GM21381 (cell line): ENCODE measurements around the gene LRRC75B.
"Not testable (repeated sequence)": the region's sequence is repeated elsewhere in the genome, so short reads cannot be mapped to it uniquely, and the experiment has no call there.

Source experiments
- ATAC-seq: cut with Tn5 transposase; IDR thresholded peaks from one replicate; pipeline ENCODE4 v1.9.1; 2021; ENCODE audit warnings: mild to moderate bottlenecking, moderate library complexity; ENCODE audit not compliant: unreplicated experiment

LRRC75B gene

DNA sequence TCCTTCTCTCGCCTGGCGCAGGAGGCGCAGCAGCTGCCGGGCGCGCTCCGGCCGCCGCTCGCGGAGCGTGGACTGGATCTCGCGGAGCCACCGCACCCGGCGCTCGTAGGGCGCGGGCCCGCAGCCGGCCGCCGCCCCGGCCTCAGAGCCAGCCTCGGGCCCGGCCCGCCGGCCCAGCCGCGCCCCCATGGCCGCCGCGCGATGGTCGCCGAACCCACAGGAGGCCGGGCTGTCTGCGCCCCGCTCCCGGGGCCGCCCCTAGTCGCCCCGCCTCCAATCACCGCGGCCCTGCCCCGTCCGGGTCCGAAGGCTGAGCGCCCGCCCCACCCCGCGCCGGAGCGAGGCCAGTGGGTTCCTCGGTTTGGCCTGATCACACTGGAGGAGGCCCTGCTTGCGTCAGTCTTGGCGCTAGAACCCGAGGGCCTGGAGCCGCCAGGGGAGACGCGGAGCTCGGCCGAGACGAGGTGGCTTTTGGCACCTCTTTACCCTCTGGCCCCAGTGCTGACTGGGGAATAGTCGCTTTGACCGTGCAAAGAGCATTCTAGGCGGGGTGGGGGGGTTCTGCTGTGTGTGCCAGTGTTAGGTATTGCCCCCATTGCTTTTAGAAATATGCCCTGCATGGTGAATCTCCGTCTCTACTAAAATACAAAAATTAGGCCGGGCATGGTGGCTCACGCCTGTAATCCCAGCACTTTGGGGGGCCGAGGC is at the start of gene LRRC75B:
Gene LRRC75B (minus strand): TSS at position 223 of the 708 bp plus-strand sequence. CDS start 34 bp downstream, at position 189.
- no peak for ATAC-seq

DNA sequence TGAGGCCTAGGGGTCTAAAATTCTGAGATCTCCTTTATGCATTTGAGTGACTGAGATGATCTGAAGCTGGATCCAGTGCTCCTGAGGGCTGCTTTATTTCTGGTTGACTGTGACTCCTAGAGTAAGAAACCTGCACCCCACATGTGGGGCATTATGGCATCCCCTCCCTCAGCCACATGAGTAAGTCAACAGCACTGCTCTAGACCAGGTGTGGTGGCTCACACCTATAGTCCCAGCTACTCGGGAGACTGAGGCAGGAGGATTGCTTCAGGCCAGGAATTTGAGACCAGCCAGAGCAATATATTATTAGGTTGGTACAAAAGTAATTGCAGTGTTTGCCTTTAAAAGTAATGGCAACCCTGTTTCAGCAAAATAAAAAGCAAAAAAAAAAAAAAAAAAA is 49.4 kb upstream of the LRRC75B start:
- not testable (repeated sequence) for ATAC-seq

DNA sequence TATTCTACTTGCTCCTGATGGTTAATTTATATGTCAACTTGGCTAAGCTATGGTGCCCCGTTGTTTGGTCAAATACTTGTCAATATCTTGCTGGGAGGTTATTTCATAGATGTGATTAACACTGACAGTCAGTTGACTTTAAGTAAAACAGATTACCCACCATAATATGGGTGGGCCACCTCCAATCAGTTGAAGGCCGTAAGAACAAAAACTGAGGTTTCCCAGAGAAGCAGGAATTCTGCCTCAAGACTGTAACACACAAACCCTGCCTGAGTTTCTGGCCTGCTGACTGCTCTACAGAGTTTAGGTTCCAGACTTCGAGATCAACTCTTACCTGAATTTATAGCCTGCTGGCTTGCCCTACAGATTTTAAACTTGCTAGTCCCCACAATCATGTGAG is 43.6 kb upstream of the LRRC75B start:
- ATAC-seq, result not testable (repeated sequence)

DNA sequence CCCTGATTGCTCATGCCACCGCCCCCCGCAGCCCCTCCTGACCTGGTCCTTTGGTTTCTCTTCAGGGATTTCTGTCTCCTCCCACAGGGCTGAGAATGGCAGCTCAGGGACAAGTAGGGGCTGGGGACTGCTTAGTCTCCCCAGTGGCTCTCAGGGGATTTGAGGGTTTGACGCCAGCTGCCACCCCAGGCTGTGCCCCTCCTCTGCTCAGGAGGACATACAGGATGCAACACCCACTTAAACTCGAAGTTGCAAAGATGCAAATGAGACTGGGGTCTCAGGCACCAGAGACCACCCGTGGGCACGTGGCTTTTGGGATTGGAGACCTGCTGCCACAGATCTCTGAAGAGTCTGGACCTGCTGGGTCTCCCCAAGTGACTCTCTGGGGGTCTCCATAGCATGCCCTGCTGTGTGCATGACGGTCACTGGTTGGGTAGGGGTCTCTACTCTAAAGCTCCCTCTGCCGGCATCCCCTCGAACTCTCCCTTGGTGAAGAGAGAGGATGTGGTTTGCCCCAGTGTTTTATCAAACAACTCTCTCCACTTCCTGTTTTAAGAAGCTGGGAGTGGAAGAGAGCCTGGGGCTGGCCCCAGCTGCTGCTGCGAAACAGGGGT is 42.0 kb upstream of the LRRC75B start:
- not testable (repeated sequence) for ATAC-seq

GRCh38 chr22:24633231-24634023 is 40.6 kb upstream of the LRRC75B start:
- not testable (repeated sequence) for ATAC-seq

GRCh38 chr22:24632642-24633041 is 39.8 kb upstream of the LRRC75B start:
- not testable (repeated sequence) for ATAC-seq

DNA sequence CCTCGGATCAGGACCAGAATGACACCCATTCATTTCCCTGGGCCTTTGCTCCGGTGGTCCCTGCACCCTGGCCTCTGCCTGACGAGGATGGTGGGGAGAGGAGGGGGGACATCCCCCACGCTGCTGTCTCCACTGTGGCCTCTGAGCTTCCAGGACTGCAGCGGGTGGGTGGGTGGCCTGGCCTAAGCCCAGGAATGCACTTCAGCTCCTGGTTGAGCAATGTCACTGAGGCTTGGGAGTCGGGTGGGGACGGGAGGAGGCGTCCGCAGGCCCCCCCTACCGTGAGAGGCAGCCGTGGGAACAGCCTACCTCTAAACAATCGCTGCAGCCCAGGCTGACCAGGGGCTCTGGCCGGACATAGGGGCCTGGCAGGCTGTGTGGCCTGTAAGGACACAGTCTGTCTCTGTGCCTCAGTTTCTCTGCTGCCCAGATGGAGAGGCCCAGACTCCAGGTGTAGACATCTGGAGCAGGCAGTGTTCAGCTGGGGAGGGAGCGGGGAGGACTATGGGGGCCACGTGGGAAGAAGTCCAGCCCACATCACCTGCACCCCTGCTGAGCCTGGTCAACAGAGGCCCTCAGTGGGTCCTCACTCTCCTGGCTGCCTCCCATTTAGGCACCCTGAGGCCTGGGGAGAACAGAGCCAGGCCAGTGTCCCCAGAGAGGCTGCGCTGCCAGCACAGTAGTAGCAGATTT is 38.7 kb upstream of the LRRC75B start:
- ATAC-seq, result not testable (repeated sequence)

DNA sequence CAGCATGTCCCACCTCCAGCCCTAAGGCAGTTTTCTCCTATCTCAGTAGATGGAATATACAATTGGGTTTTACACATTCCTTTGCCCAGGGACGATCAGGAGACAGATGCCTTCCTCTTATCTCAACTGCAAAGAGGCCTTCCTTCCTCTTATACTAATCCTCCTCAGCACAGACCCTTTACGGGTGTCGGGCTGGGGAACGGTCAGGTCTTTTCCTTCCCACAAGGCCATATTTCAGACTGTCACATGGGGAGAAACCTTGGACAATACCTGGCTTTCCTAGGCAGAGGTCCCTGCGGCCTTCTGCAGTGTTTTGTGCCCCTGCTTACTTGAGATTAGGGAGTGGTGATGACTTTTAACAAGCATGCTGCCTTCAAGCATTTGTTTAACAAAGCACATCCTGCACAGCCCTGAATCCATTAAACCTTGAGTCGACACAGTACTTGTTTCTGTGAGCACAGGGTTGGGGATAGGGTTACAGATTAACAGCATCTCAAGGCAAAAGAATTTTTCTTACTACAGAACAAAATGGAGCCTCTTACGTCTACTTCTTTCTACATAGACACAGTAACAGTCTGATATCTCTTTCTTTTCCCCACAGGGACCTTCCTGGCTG is 38.0 kb upstream of the LRRC75B start:
- ATAC-seq, result not testable (repeated sequence)

GRCh38 chr22:24629069-24629468 is 36.2 kb upstream of the LRRC75B start:
- not testable (repeated sequence) for ATAC-seq

- not testable (repeated sequence) for ATAC-seq
These were observed 35.0 kb upstream of the LRRC75B start for GRCh38 chr22:24627911-24628310.

GRCh38 chr22:24622596-24622995 is 29.7 kb upstream of the LRRC75B start:
- not testable (repeated sequence) for ATAC-seq

DNA sequence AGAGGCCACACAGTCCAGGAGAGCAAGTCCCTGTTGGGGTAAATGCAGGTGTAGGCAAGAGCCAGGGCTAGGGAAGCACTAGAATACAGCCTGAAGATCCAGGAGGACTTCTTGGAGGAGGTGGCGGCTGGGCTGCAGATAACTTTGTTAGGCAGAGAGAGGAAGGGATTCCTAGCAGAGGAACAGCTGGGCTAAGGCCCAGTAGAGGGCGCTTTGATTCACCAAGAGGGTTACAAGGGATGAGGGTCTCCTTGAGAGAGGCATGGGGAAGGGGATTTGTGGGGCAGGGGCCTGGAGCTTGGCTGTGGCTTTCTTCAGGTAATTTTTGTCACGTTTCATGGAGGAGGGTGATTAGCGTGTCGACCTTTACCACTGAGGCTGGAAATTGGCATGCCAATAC is 28.4 kb upstream of the LRRC75B start:
- not testable (repeated sequence) for ATAC-seq

GRCh38 chr22:24614794-24615193 is 21.9 kb upstream of the LRRC75B start:
- ATAC-seq, result not testable (repeated sequence)

DNA sequence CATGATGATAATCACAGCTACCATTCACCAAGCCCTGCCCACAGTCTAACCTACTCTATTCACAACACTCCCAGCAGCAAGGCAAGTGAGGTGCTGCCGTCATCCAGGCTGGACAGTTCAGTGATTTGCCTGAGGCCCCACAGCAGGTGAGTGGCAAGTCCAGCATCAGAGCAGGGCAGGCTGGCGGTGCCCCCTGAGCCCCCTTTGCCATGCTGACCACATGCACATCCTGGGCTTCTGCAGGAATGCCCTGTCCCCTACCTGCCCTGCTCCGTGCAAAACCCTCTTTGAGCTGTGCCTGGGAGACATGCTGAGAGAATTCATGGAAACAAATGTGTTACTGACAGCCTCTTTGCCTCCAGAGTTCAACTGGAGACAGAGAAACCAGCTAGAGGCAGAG is 17.0 kb upstream of the LRRC75B start:
- not testable (repeated sequence) for ATAC-seq

- not testable (repeated sequence) for ATAC-seq
These were observed 15.5 kb upstream of the LRRC75B start for GRCh38 chr22:24608327-24608726.

- ATAC-seq, result not testable (repeated sequence)
These were observed 14.6 kb upstream of the LRRC75B start for GRCh38 chr22:24607429-24607983.

DNA sequence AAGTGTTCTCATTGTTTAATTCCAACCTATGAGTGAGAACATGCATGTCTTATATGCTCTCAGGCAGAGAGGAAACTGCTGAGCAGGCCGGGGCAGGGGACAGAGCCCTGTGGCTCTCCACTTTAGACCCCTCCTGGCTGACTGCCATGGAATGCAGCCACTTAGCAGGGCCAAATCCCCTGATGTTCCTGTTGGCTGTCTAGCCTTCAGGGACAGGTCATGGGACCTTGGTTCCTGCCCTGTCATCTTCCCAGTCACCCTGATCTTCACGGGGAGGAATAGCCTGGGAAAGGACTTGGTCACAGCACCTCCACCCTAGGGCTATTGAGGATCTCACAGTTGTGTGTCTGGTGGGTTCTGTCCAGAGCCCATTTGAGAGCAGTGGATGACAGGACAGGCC is 13.5 kb upstream of the LRRC75B start:
- ATAC-seq, result not testable (repeated sequence)

- not testable (repeated sequence) for ATAC-seq
These were observed 11.1 kb upstream of the LRRC75B start for GRCh38 chr22:24603770-24604629.
